NCI-H2196 (cell line): ENCODE results near the gene GOLGA3.
"Not testable (repeated sequence)": the region's sequence is repeated elsewhere in the genome, so short reads cannot be mapped to it uniquely, and the experiment has no call there.

Source experiments
- DNase-seq: peaks from one replicate; lab custom pipeline; 2025; ENCODE audit not compliant: unreplicated experiment; lab: John Stamatoyannopoulos, UW

GOLGA3 gene

DNA sequence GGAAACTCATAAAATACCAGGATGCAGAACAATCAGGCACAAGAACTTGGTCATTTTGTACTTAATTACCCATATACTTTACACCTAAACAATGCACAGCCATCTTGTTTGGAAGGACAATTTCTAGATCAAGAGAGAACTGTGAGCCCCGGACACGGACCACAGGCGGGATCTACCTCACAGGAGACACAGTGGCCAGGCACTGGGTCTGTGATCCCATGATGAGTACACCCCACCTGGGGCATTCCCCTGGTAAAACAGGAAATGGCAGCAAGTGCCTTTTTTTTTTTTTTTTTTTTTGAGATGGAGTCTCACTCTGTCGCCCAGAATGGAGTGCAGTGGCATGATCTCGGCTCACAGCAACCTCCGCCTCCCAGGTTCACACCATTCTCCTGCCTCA, 15.2 kb downstream of the GOLGA3 start:
- no peak for DNase-seq

DNA sequence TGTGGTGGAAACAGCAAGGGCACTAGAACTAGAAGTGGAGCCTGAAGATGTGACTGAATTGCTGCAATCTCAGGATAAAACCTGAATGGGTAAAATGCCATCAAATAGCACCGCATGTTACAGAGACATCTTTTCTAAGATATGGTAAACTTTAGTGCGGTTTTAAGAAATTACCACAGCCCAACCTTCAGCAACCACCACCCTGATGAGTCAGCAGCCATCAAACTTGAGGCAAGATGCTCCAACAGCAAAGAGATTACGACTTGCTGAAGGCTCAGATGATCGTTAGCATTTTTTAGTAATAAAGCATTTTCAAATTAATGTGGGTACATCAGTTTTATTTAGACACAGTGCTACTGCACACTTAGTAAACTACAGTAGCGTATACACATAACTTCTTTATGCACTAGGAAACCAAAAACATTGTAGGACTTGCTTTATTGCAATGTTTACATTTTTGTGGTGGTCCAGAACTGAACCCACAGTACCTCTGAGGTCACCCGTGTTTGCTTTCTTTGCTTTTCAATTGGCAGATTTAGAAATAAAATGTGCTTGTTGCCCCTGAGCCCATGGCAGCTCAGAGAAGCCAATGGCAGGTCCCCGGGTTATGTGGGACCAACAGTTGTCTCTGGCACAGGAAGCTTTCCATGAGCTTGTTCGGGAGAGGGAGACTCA, 15.9 kb downstream of the GOLGA3 start:
- no peak for DNase-seq

DNA sequence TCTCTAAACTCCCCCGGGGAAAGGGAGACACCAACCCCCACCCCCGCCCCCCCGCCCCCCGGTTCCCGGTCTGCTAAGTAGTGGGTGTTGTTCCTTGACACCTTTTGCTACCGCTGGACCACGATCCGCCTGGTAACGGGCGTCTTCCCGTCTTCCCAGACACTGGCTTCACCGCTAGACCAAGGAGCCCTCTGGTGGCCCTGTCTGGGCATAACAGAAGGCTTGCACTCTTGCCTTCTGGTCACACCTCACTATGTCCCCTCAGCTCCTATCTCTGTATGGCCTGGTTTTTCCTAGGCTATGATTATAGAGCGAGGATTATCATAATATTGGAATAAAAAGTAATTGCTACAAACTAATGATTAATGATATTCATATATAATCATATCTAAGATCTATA, 19.3 kb downstream of the GOLGA3 start:
- not testable (repeated sequence) for DNase-seq

DNA sequence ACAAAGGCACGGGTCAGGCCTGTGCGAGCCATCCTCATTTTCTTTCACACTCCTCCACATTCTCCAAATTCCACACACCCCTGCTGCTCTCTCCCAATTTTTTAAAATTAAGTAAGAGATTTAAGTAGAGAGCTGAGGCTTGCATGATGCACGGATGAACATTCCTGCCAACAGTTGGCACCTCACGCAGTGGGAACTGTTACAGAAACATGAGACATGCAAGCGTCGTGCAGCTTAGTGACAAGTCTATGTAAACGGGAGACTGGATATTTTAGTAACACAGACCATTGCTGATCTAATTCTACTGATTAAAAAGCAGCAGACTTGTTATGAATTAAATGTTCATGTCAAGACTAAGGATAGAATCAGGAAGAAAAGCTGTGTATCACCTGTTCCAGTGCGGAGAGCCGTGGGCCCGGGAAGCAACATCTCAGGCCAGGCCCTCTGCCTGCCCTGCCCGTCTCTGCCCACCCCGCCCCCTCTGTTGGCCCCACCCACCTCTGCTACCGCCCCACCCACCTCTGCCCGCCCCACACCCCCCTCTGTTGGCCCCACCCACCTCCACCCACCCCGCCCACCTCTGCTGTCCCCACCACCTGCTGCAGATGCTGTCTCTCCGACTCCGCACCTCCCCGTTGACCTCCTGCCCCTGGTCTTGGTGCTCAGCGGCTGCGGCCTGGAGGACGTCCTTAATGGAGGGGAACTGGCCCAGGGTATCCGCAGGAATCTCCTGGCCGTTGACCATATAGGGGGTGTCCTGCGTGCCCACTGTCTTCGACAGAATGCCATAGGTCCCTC, 21.2 kb downstream of the GOLGA3 start:
- DNase-seq, result no peak

DNA sequence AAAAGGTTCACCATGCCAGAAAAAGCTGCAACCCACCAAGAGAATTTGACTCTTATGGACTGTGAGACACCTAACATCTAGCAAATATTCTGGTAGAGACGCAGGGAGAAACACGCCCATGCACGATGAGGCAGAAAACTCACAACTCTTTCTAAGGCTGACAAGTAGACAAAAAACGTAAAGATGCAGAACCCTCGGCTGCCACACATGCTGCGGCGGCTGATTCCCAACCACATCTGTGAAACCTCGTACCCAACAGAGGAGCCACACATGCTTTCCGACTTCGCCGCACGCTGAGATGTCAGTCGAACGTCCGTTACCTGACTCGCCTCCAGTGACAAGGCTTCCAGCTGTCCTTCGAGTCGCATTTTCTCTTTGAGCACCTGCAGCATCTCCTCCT, 21.8 kb downstream of the GOLGA3 start:
- DNase-seq, result no peak

DNA sequence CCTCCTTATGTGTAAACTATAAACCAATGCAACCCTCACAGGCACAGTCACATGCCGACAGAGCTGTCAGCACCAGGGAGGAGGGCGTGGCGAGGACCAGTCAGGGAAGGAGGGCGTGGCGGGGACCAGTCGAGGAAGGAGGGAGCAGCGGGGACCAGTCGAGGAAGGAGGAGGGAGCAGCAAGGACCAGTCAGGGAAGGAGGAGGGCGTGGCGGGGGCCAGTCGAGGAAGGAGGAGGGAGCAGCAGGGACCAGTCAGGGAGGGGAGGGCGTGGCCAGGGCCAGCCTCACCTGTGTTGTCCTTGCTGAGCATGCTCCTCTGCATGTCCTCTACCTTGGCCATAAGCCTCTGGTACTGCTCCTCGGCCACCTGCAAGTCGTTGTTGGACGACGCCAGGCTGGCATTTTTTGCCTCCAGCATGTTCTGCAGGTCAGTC, 24.2 kb downstream of the GOLGA3 start:
- DNase-seq, result peak; percentile 26

DNA sequence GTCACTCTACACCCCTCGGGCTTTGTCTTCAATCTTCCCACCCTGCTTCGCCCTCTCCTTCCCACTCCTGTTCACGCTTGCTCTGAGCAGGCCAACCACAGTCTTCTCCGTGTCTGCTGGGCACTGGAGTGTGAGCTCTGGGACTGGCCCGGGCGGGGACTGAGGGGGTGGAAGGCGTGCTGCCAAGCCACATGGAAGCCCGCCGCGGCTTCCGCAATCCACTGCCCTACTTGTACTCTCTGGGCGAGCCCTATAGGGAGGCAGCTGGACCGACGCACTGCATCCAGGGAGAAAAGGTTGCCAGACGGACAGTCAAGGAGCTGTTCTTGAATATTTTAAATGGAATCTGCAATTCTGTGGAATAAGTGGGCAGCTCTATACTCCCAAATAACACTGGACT, 24.8 kb downstream of the GOLGA3 start:
- DNase-seq, result no peak

DNA sequence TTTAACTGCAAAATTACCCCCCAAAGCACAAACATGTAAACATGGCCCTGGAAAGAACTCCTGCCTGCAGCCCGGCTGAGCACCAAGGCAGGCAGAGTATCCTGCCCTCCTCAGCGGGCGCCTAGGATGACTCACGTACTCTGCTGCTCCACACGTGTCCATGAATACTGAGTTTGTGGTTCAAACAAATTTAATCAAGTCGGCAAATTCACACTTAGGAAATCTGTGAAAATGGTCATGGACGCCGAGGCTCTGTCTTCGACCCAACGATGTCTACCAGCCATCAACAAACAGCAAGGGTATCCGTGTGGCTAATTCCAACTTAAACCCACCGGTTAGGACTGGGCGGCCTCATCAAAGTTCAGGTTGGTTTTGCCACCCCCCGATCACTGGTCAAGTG, 25.5 kb downstream of the GOLGA3 start:
- no peak for DNase-seq

DNA sequence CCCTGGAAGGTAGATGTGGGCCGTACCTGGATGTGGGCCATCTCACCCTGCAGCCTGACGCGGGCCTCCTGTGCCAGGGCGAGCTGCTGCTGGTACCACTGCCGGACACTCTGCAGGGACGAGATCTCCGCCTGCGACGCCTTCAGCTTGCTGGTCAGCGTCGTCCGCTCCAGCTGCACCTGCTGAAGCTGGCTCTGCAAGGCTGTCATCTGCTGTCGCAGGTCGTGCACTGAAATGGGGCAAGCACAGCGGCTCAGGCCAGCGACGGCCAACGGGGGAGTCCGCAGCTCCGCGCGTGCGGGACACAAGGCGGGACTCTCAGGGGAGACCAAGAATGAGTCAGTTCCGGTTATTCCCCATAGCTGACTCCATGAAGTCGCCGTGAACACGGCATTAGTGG, 26.9 kb downstream of the GOLGA3 start:
- DNase-seq, result no peak

DNA sequence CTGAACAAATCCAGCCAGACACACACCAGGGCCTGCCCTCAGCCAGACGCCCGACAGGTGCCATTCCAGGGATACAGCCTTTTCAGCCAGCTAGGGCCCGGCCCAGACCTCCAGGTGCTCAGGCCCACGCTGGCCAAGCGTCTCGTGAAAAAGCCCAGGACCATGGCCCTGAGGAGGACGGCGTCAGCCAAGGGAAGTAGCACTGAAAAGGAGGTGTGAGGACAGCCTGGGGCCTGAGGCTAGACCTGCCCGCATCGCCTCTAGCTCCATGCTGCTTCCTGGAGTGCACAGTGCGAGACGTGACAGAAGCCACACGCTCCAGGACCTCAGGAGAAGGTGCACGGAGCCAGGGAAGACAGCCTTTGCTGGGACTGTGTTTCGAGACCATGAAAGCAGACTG, 29.8 kb downstream of the GOLGA3 start:
- DNase-seq, result no peak

DNA sequence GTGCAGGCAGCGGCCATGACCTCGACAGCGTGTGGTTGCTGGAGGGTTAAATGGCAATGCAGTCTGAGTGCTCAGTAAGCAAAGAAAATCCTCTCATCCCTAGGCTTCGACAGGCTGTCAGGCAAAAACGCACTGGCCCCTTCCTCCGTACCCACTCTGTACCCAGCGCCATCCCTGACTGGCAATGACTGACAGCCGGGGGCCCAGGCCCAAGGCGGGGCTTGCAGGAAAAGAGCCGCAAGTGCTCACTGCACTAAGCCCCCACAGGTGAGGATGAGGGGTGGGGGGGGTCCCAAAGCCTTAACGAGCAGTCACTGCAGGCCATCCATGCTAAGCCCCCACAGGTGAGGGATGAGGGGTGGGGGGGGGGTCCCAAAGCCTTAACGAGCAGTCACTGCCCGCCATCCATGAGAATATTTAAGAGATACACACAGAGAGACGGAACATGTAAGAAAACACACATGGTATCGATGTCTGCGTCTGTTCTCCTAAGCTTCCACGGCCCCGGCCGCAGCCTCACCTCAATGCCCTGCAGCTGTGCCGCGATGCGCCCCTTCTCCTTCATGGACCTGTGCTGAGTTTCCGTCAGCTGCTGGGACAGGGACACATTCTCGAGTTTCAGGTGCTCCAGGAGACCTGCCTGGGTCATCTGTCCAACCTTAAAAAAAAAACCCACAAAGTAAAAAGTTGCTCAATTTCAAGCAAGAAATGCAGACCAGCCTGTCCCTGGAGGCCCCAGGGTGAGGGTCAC, 30.7 kb downstream of the GOLGA3 start:
- DNase-seq, result no peak

DNA sequence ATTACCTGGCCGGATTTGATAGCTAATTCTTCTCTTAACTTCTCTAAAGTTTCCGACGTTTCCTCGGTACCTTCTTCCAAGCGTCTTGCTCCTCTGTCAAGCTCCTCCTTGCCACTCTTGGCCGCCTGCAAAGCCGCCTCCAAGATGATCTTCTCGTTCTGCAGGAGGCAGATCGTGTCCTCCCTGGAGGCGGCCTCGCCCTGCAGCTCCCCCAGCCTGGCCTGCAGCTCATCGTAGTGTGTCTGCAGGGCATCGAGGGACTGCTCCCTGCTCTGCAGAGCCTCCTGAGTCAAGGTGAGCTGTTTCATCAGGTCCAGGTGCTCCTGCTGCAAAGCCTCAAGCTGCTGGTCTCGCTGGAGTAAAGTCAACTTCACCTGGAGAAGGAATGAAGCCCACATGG, 32.8 kb downstream of the GOLGA3 start:
- DNase-seq, result no peak

DNA sequence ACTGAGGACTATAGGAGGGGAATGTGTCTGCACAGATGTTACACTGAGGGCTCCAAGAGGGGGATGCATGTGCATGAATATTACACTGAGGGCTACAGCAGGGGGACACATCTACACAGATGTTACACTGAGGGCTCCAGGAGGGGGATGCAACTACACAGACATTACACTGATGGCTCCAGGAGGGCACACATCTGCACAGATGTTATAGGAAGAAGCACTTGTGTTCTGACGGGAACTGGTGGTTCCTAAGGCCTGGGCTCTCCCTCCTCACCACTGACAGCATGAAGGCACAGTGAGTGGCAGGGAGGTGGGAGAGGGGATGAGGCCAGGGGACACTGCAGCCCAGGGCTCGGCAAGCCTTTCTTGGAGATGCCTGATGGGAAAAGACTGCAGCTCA, 36.7 kb downstream of the GOLGA3 start:
- DNase-seq, result not testable (repeated sequence)

DNA sequence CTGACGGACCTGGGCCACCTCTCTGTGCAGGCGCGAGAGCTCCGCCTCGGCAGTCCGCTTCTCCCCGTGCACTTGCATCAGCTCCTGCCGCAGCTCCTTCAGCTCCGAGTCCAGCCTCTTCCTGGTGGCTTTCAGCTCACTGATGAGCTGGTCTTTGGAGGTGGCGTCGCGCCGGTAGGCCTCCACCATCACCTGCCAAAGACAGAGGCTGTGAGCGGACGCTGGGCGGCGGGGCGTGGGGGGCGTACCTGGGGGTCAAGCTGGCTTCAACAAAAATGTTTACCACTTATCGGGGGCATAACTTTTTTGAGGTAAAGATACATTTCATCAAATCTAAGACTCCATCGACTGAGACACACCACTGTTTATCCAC, 39.6 kb downstream of the GOLGA3 start:
- no peak for DNase-seq

DNA sequence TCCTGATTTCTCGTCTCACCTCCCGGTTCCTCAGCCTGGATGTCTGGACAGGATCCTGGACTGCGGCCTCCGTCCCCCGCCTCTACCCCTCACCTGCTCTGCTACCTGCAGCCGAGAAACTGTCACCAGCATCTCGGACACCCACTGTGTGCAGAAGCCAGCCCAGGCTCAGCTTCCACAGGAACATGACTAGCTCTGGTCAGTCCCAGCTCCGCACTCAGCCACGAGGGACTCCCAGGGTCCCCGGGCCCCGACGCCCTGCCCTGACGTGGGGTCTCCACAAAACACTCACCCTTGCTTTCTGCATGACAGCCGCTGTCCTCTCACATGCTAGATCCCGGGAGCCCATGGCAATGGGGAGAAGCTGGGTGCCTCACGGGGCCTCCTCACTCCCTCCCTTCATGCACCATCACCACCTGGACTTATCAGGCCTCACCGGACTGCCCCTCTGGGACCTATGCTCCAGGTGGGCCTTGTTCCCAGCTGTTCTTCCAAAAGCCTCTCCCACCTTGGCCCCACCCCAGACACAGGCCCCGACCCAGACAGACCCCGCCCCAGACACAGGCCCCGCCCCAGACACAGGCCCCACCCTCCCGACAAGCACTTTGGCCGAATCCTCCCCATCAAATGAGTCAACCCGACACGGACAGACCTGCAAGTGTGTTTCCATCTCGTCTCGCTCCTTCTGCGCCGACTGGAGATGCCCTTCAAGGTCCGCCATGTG, 40.1 kb downstream of the GOLGA3 start:
- DNase-seq, result no peak

DNA sequence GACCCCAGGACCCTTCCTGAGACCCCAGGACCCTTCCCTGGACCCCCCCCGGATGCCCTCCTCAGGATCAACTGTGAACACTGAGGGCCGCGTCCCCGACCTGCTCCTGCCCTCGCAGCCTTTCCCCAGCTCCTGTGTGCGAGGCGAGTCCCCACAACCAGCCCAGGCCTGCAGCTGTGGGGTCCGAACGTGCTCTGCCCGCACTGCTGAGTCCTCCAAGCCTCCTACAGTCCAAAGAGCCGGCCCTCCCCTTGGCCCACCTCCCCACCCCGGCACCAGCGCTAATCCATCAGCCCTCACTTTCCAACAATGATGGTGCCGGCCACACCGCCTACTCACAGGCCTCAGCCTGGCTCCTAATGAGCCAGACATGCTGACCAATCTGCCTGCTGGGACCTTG, 40.8 kb downstream of the GOLGA3 start:
- DNase-seq, result no peak

DNA sequence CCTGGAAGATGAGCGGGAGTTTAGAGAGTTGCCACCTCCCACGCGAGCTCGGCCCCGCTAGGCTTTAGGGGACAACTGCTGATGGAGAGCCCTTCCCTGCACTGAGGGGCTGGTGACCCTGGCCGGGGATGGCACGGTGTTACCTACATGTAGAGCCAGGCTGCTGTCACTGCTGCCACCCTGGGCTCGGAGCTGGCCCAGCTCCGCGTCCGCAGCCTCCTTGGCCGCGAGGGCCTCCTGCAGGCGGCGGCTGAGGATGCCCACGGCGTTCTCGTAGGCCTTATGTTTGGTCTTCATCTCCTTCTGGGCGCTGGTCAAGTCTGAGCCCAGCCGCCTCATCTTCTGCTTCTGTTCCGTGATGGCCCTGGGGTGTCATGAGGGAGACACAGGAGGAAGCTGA, 42.5 kb downstream of the GOLGA3 start:
- DNase-seq, result no peak

DNA sequence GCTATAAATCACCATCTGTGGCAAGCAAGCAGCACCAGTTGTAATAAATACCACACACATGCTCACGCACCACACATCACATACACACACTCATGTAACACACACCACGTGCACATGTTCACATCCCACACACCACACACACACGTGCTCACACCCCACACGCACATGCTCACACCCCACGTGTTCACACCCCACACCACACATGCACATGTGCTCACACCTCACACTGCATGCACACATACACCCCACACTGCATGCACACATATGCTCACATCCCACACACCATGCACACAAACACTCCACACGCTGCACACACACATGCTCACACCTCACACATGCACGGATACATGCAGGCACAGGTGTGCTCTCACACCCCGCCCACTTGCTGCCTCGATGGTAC, 44.1 kb downstream of the GOLGA3 start:
- no peak for DNase-seq

DNA sequence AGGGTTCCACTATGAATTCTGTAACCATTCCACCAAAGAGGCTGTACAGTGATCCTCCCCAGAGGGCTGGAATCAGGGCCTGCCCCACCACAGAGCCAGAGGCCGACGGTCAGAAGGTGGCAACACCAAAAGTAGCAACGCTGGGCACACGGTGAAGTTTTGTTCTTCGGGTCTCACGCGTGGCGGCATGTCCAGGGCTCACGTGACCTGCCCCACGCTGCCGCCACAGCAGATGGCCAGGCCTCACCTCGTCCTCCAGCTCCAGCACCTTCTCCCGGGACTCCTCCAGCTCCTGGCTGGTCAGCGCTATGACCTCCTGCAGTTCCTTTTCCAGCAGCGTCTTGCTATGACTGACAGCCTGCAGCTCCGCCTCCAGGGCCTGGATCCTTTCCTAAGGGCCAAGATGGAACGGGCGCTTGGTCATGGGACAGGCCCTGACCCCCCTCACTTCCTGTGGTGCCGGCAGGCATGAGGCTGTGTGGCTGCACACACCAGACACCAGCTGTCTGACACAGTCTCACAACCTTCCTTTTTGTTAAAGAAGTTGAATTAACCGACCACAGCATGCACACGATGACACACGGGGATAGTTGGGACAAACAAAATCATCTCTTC, 44.6 kb downstream of the GOLGA3 start:
- DNase-seq, result no peak

DNA sequence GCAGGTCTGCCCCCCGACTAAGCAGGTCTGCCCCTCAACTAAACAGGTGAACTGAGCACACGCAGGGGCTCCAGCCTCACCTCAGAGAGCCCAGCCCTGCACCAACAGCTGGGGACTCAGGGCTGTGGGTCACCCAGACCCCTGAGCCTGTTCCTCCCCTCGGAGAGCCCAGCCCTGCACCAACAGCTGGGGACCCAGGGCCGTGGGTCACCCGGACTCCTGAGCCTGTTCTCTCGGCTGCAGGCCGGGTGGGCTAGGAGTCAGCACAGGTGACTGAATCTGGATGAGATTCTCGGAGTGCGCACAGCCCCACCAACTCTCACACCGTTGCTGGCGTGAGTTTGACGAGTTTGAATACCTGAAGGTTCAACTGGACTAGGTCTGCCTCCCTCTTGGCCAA, 46.7 kb downstream of the GOLGA3 start:
- DNase-seq, result no peak

DNA sequence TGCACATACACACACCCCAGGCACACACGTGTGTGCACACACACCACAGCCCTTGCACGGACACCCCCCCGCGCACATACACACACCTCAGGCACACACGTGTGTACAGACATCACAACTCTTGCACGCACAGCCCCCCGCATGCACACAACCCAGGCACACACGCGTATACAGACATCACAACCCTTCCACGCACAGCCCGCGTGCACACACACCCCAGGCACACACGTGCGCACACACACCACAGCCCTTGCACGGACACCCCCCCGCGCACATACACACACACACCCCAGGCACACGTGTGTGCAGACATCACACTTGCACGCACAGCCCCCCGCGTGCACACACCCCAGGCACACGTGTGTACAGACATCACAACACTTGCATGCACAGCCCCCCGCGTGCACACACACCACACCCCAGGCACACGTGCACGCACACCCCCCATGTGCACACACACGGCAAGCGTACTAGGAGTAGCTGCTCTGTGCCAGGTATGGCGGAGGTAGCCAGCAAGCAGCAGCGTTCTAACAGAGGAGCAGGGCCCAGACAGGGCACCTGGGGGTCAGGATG, 48.8 kb downstream of the GOLGA3 start:
- no peak for DNase-seq
